Measurements from ENCODE around the gene GSTO2.

GSTO2 gene

GRCh38 chr10:104276192-104276591 lies 7.2 kb downstream of the GSTO2 start:
- H3K36me3 ChIP-seq (ENCODE audit: insufficient read depth, low read length), result no peaks in the 10 kb centered on the region

GRCh38 chr10:104277785-104278184 lies 8.8 kb downstream of the GSTO2 start:
- Histone ChIP-seq H3K9me3 (ENCODE audit: low read length) (no peaks in the 10 kb centered on the region), H3K27me3 (ENCODE audit: insufficient read depth, low read length) (peaks cover 13% of the 10 kb centered on the region), H2AFZ (ENCODE audit: low read depth, low read length) (no peak overlapping the region), H3K36me3 (ENCODE audit: insufficient read depth, low read length) (no peaks in the 10 kb centered on the region), H3K4me1 (ENCODE audit: insufficient read depth, low read length) (no peaks in the 10 kb centered on the region), H3K4me3 (ENCODE audit: low read length) (no peak overlapping the region)

More at GRCh38 chr10:104276192-104276591, 7.2 kb downstream of the GSTO2 start:
- Histone ChIP-seq H2AFZ (ENCODE audit: low read depth, low read length) (no peak overlapping the region), H3K4me3 (ENCODE audit: low read length) (no peak overlapping the region), H3K27me3 (ENCODE audit: insufficient read depth, low read length) (peaks cover 13% of the 10 kb centered on the region), H3K4me1 (ENCODE audit: insufficient read depth, low read length) (no peaks in the 10 kb centered on the region), H3K9me3 (ENCODE audit: low read length) (no peaks in the 10 kb centered on the region)

GRCh38 chr10:104279550-104280259 lies 10.7 kb downstream of the GSTO2 start:
- Histone ChIP-seq H3K9me3 (ENCODE audit: low read length) (no peaks in the 10 kb centered on the region), H3K27me3 (ENCODE audit: insufficient read depth, low read length) (peaks cover 9% of the 10 kb centered on the region), H2AFZ (ENCODE audit: low read depth, low read length) (no peak overlapping the region), H3K4me1 (ENCODE audit: insufficient read depth, low read length) (no peaks in the 10 kb centered on the region), H3K36me3 (ENCODE audit: insufficient read depth, low read length) (no peaks in the 10 kb centered on the region), H3K4me3 (ENCODE audit: low read length) (no peak overlapping the region)

GRCh38 chr10:104281694-104282093 lies 12.7 kb downstream of the GSTO2 start:
- H3K9me3 ChIP-seq (ENCODE audit: low read length), result no peaks in the 10 kb centered on the region
- H3K4me1 ChIP-seq (ENCODE audit: insufficient read depth, low read length), result no peaks in the 10 kb centered on the region
- no peak overlapping the region for H2AFZ ChIP-seq (ENCODE audit: low read depth, low read length)
- H3K4me3 ChIP-seq (ENCODE audit: low read length), result no peak overlapping the region
- H3K27me3 ChIP-seq (ENCODE audit: insufficient read depth, low read length), result no peaks in the 10 kb centered on the region
- H3K36me3 ChIP-seq (ENCODE audit: insufficient read depth, low read length), result no peaks in the 10 kb centered on the region

GRCh38 chr10:104284846-104285245 lies 15.9 kb downstream of the GSTO2 start:
- Histone ChIP-seq H3K36me3 (ENCODE audit: insufficient read depth, low read length) (no peaks in the 10 kb centered on the region), H2AFZ (ENCODE audit: low read depth, low read length) (no peak overlapping the region), H3K4me3 (ENCODE audit: low read length) (no peak overlapping the region), H3K9me3 (ENCODE audit: low read length) (no peaks in the 10 kb centered on the region), H3K27me3 (ENCODE audit: insufficient read depth, low read length) (peaks cover 2% of the 10 kb centered on the region), H3K4me1 (ENCODE audit: insufficient read depth, low read length) (no peaks in the 10 kb centered on the region)

- Histone ChIP-seq H3K36me3 (ENCODE audit: insufficient read depth, low read length) (no peaks in the 10 kb centered on the region), H3K4me3 (ENCODE audit: low read length) (no peak overlapping the region), H2AFZ (ENCODE audit: low read depth, low read length) (no peak overlapping the region), H3K9me3 (ENCODE audit: low read length) (no peaks in the 10 kb centered on the region), H3K4me1 (ENCODE audit: insufficient read depth, low read length) (peaks cover 3% of the 10 kb centered on the region), H3K27me3 (ENCODE audit: insufficient read depth, low read length) (peaks cover 2% of the 10 kb centered on the region)
These were observed 18.0 kb downstream of the GSTO2 start for GRCh38 chr10:104286939-104287338.

GRCh38 chr10:104288355-104288754 lies 19.4 kb downstream of the GSTO2 start:
- Histone ChIP-seq H3K36me3 (ENCODE audit: insufficient read depth, low read length) (no peaks in the 10 kb centered on the region), H3K9me3 (ENCODE audit: low read length) (no peaks in the 10 kb centered on the region), H2AFZ (ENCODE audit: low read depth, low read length) (no peak overlapping the region), H3K4me1 (ENCODE audit: insufficient read depth, low read length) (peaks cover 4% of the 10 kb centered on the region), H3K27me3 (ENCODE audit: insufficient read depth, low read length) (peaks cover 2% of the 10 kb centered on the region), H3K4me3 (ENCODE audit: low read length) (no peak overlapping the region)

GRCh38 chr10:104291439-104291951 lies 22.5 kb downstream of the GSTO2 start:
- H3K4me3 ChIP-seq (ENCODE audit: low read length), result no peak overlapping the region
- no peak overlapping the region for H2AFZ ChIP-seq (ENCODE audit: low read depth, low read length)
- H3K9me3 ChIP-seq (ENCODE audit: low read length), result no peaks in the 10 kb centered on the region
- peaks cover 2% of the 10 kb centered on the region for H3K27me3 ChIP-seq (ENCODE audit: insufficient read depth, low read length)
- no peaks in the 10 kb centered on the region for H3K36me3 ChIP-seq (ENCODE audit: insufficient read depth, low read length)
- peaks cover 4% of the 10 kb centered on the region for H3K4me1 ChIP-seq (ENCODE audit: insufficient read depth, low read length)

GRCh38 chr10:104293011-104293410 lies 24.0 kb downstream of the GSTO2 start:
- H3K36me3 ChIP-seq (ENCODE audit: insufficient read depth, low read length), result no peaks in the 10 kb centered on the region
- no peaks in the 10 kb centered on the region for H3K9me3 ChIP-seq (ENCODE audit: low read length)
- no peak overlapping the region for H3K4me3 ChIP-seq (ENCODE audit: low read length)
- H3K27me3 ChIP-seq (ENCODE audit: insufficient read depth, low read length), result peaks cover 2% of the 10 kb centered on the region
- H2AFZ ChIP-seq (ENCODE audit: low read depth, low read length), result no peak overlapping the region
- H3K4me1 ChIP-seq (ENCODE audit: insufficient read depth, low read length), result peaks cover 4% of the 10 kb centered on the region

GRCh38 chr10:104293781-104294321 lies 24.9 kb downstream of the GSTO2 start:
- Histone ChIP-seq H3K9me3 (ENCODE audit: low read length) (no peaks in the 10 kb centered on the region), H3K4me3 (ENCODE audit: low read length) (no peak overlapping the region), H2AFZ (ENCODE audit: low read depth, low read length) (no peak overlapping the region), H3K36me3 (ENCODE audit: insufficient read depth, low read length) (no peaks in the 10 kb centered on the region), H3K4me1 (ENCODE audit: insufficient read depth, low read length) (peaks cover 4% of the 10 kb centered on the region), H3K27me3 (ENCODE audit: insufficient read depth, low read length) (peaks cover 2% of the 10 kb centered on the region)

GRCh38 chr10:104296687-104297436 lies 27.9 kb downstream of the GSTO2 start:
- Histone ChIP-seq H3K4me1 (ENCODE audit: insufficient read depth, low read length) (peaks cover 12% of the 10 kb centered on the region), H3K36me3 (ENCODE audit: insufficient read depth, low read length) (no peaks in the 10 kb centered on the region), H3K4me3 (ENCODE audit: low read length) (no peak overlapping the region), H3K27me3 (ENCODE audit: insufficient read depth, low read length) (no peaks in the 10 kb centered on the region), H3K9me3 (ENCODE audit: low read length) (no peaks in the 10 kb centered on the region), H2AFZ (ENCODE audit: low read depth, low read length) (no peak overlapping the region)

- H3K4me1 ChIP-seq (ENCODE audit: insufficient read depth, low read length), result peaks cover 10% of the 10 kb centered on the region
- H2AFZ ChIP-seq (ENCODE audit: low read depth, low read length), result no peak overlapping the region
- H3K36me3 ChIP-seq (ENCODE audit: insufficient read depth, low read length), result no peaks in the 10 kb centered on the region
- no peaks in the 10 kb centered on the region for H3K27me3 ChIP-seq (ENCODE audit: insufficient read depth, low read length)
- no peak overlapping the region for H3K4me3 ChIP-seq (ENCODE audit: low read length)
- H3K9me3 ChIP-seq (ENCODE audit: low read length), result peaks cover 1% of the 10 kb centered on the region
These were observed 29.0 kb downstream of the GSTO2 start for GRCh38 chr10:104297697-104298660.

All from neuron (in vitro differentiated cells).